Measurements from ENCODE around the gene TMEM145. TPM values are rescaled to one million over a fixed set of nuclear protein-coding genes. Genes with fewer than 3 reads are reported as not detected.

The TMEM145 gene
- total and polyA plus RNA-seq, 8 donors = 0.37 to 44.3 (median 0.61) TPM; not detected in 3

GRCh38 chr19:42293540-42293939 is 19.6 kb upstream of the TMEM145 start:
- TF ChIP-seq EP300 (IDR thresholded peaks at IDR 0.05) (no peak), POLR2A (IDR thresholded peaks at IDR 0.05) (no peak)
- H3K27me3 ChIP-seq = no peaks in the 10 kb centered on the region
- H3K4me3 ChIP-seq = no peak overlapping the region
- DNase-seq = no peak
- 83 to 96% (median 86%) methylated on average over 4 to 17 of the region's 17 CpGs for WGBS, 5 donors
- peaks cover 0 to 44% (median 22%) of the 10 kb centered on the region in 4 donors for H3K4me1 ChIP-seq
- no peaks in the 10 kb centered on the region for H3K9me3 ChIP-seq
- H3K36me3 ChIP-seq = peaks cover 59 to 83% (median 69%) of the 10 kb centered on the region in 4 donors
- H3K27ac ChIP-seq = no peak overlapping the region
- intact Hi-C loops (cut with DNase I; ENCODE audit: low total_unique reads) = no loop called here

GRCh38 chr19:42293948-42294347 is 19.2 kb upstream of the TMEM145 start:
- H3K4me3 ChIP-seq = no peak overlapping the region
- peaks cover 0 to 44% (median 22%) of the 10 kb centered on the region in 4 donors for H3K4me1 ChIP-seq
- no peaks in the 10 kb centered on the region for H3K27me3 ChIP-seq
- H3K27ac ChIP-seq = no peak overlapping the region
- no peak for TF ChIP-seq CTCF (IDR thresholded peaks at IDR 0.05)
- TF ChIP-seq POLR2A (IDR thresholded peaks at IDR 0.05) = no peak
- TF ChIP-seq EP300 (IDR thresholded peaks at IDR 0.05) = no peak
- TF ChIP-seq POLR2AphosphoS5 (IDR thresholded peaks at IDR 0.05) = no peak
- intact Hi-C loops (cut with DNase I; ENCODE audit: low total_unique reads) = no loop called here
- H3K36me3 ChIP-seq = peaks cover 55 to 78% (median 65%) of the 10 kb centered on the region in 4 donors
- H3K9me3 ChIP-seq = no peaks in the 10 kb centered on the region
- DNase-seq = no peak
- 90 to 95% (median 93%) methylated on average over 10 to 15 of the region's 15 CpGs for WGBS, 5 donors

GRCh38 chr19:42294471-42295137 is 18.5 kb upstream of the TMEM145 start:
- no peak overlapping the region for H3K27ac ChIP-seq
- H3K4me1 ChIP-seq = peaks cover 0 to 40% (median 22%) of the 10 kb centered on the region in 4 donors
- no peaks in the 10 kb centered on the region for H3K27me3 ChIP-seq
- WGBS, 5 donors = 80 to 88% (median 82%) methylated on average over 17 to 24 of the region's 24 CpGs
- no peak overlapping the region for H3K4me3 ChIP-seq
- H3K9me3 ChIP-seq = no peaks in the 10 kb centered on the region
- TF ChIP-seq EP300 (IDR thresholded peaks at IDR 0.05) (no peak), POLR2AphosphoS5 (IDR thresholded peaks at IDR 0.05) (no peak), CTCF (IDR thresholded peaks at IDR 0.05) (no peak), POLR2A (IDR thresholded peaks at IDR 0.05) (no peak)
- DNase-seq = no peak
- H3K36me3 ChIP-seq = peaks cover 49 to 72% (median 59%) of the 10 kb centered on the region in 4 donors
- intact Hi-C loops (cut with DNase I; ENCODE audit: low total_unique reads) = no loop called here

- no peaks in the 10 kb centered on the region for H3K27me3 ChIP-seq
- H3K9me3 ChIP-seq = no peaks in the 10 kb centered on the region
- DNase-seq = no peak
- WGBS, 5 donors = 63 to 73% (median 66%) methylated on average over 5 of the region's 5 CpGs
- H3K4me3 ChIP-seq = no peak overlapping the region
- peak overlapping the region in 1 of 5 donors; percentile 10 for H3K27ac ChIP-seq
- H3K36me3 ChIP-seq = peaks cover 41 to 65% (median 51%) of the 10 kb centered on the region in 4 donors
- peaks cover 0 to 32% (median 22%) of the 10 kb centered on the region in 4 donors for H3K4me1 ChIP-seq
- no peak for TF ChIP-seq POLR2AphosphoS5 (IDR thresholded peaks at IDR 0.05)
- TF ChIP-seq EP300 (IDR thresholded peaks at IDR 0.05) = no peak
- no peak for TF ChIP-seq CTCF (IDR thresholded peaks at IDR 0.05)
- TF ChIP-seq POLR2A (IDR thresholded peaks at IDR 0.05) = no peak
- intact Hi-C loops (cut with DNase I; ENCODE audit: low total_unique reads) = no loop called here
Measured at GRCh38 chr19:42295342-42295741, 17.8 kb upstream of the TMEM145 start.

All from stomach (tissue), 9 donors.